ENCODE data around the gene OR8S1. TPM values are rescaled to one million over a fixed set of nuclear protein-coding genes. Genes with fewer than 3 reads are reported as not detected.
"Not testable (repeated sequence)": the region's sequence is repeated elsewhere in the genome, so short reads cannot be mapped to it uniquely, and the experiment has no call there.

Gene OR8S1
- polyA plus RNA-seq, 4 donors = not detected

GRCh38 chr12:48553666-48554343 lies 28.4 kb downstream of the OR8S1 start:
- not testable (repeated sequence) for DNase-seq (ENCODE audit: low read depth in 4 of 4, low spot score in 3 of 4)

GRCh38 chr12:48556631-48557030 lies 31.2 kb downstream of the OR8S1 start:
- no peak for DNase-seq (ENCODE audit: low read depth in 4 of 4, low spot score in 3 of 4)

- DNase-seq (ENCODE audit: low read depth in 4 of 4, low spot score in 3 of 4) = no peak
Measured at GRCh38 chr12:48557919-48558318, 32.5 kb downstream of the OR8S1 start.

- DNase-seq (ENCODE audit: low read depth in 4 of 4, low spot score in 3 of 4) = no peak
Measured at GRCh38 chr12:48567731-48568130, 42.3 kb downstream of the OR8S1 start.

- no peak for DNase-seq (ENCODE audit: low read depth in 4 of 4, low spot score in 3 of 4)
Measured at GRCh38 chr12:48569946-48570345, 44.5 kb downstream of the OR8S1 start, which contains the start of gene LALBA. TSS of gene LALBA (minus strand) at chr12:48570046. CDS start at chr12:48570020, 26 bp downstream.

GRCh38 chr12:48572326-48572725 lies 46.9 kb downstream of the OR8S1 start:
- DNase-seq (ENCODE audit: low read depth in 4 of 4, low spot score in 3 of 4) = no peak

Other genes with a start within 250 kb of the OR8S1 start
- 10 to 100 TPM; 21.8 to 26.5 (median 24.1) TPM for gene ZNF641, start 174.7 kb upstream of the OR8S1 start, polyA plus RNA-seq (ENCODE audit: insufficient read length in 4 of 4)
- gene ANP32D, start 53.1 kb upstream of the OR8S1 start, polyA plus RNA-seq (ENCODE audit: insufficient read length in 4 of 4) = under 1 TPM in 3 of 4 donors, not detected in 1; 0.18 to 0.31 (median 0.20) TPM
- gene C12orf54, start 43.1 kb upstream of the OR8S1 start, polyA plus RNA-seq (ENCODE audit: insufficient read length in 4 of 4) = under 1 TPM in 3 of 4 donors, not detected in 1; 0.49 to 0.77 (median 0.50) TPM
- gene LALBA, start 44.4 kb downstream of the OR8S1 start, polyA plus RNA-seq (ENCODE audit: insufficient read length in 4 of 4) = not detected
- gene KANSL2, start 156.6 kb downstream of the OR8S1 start, polyA plus RNA-seq (ENCODE audit: insufficient read length in 4 of 4) = 10 to 100 TPM; 44.9 to 58.1 (median 51.0) TPM
- gene CCNT1, start 191.1 kb downstream of the OR8S1 start, polyA plus RNA-seq (ENCODE audit: insufficient read length in 4 of 4) = 10 to 100 TPM; 26.1 to 33.4 (median 30.9) TPM

Data from right renal pelvis (tissue), 4 donors.